Stimulated activated CD8-positive, alpha-beta memory T cell treated with anti-CD3 and anti-CD28 coated beads, Interleukin-12 subunit alpha, Interleukin-12 subunit beta, amount 100 ng/mL, for 1 hour (primary cell): ENCODE data around the gene TSKS.
A peak's percentile ranks its signal among the peaks of the same experiment; 100 is the strongest.
"Not testable (repeated sequence)": the region's sequence is repeated elsewhere in the genome, so short reads cannot be mapped to it uniquely, and the experiment has no call there.

ENCODE experiments used
- DNase-seq: peaks from one replicate; pipeline ENCODE4 v3.0.0-alpha.2; 2020; ENCODE audit warnings: low read depth

The TSKS gene

DNA sequence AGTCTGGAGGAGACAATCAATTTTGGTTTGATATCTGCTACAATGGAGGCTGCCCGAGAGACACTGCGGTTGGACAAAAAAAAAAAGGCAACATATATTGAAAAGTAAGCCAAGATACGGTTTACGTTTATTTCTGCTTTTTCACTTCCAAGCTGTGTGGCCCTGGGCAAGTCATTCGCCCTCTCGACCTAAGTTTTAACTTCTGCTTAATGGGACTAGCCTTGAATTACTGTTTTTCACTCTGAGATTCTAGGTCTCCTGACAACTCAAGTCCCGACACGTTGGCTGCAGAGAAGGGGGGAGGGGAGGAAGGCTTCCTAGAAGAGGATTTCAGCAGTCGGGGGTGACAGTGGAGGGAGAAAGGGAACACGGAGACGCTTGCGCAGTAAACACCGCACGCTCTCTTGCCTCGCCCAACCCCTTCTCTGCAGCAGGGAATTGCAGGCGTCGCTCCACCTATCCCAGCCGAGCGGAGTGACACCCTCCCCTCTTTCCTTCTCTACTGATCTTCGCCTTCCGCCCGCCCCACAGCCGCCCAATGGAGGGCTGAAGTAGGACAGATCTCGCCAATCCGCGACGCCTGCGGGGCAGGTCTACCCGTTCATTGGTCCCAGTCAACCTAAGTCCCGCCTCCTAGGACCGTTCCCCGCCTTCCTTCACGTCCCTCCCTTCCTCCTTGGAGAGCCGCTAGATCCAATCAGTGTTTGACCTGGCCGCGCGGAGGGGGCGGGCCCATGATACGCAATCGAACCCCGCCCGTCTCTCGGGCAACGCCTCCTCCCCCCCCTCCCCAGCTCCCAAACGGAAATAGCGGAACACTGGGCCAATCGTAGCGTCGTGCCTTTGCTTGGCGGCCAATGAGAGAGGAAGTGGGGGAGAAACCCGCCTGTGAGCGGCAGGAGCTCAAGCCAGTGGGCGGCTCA is 3.2 kb upstream of the TSKS start:
- peak; percentile 98 for DNase-seq

DNA sequence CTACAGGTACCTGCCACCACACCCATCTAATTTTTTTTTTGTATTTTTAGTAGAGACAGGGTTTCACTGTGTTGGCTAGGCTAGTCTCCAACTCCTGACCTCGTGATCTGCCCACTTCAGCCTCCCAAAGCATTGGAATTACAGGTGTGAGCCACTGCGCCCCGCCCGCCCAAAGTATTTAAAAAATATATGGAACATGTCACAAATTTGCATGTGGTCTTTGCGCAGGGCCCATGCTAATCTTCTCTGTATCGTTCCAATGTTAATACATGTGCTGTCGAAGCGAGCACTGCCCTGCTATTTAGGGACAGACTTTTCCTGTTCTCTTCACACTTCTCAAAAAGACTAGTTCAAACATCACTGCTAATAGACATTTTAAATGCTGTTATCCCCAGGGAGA is 1.2 kb upstream of the TSKS start:
- no peak for DNase-seq

DNA sequence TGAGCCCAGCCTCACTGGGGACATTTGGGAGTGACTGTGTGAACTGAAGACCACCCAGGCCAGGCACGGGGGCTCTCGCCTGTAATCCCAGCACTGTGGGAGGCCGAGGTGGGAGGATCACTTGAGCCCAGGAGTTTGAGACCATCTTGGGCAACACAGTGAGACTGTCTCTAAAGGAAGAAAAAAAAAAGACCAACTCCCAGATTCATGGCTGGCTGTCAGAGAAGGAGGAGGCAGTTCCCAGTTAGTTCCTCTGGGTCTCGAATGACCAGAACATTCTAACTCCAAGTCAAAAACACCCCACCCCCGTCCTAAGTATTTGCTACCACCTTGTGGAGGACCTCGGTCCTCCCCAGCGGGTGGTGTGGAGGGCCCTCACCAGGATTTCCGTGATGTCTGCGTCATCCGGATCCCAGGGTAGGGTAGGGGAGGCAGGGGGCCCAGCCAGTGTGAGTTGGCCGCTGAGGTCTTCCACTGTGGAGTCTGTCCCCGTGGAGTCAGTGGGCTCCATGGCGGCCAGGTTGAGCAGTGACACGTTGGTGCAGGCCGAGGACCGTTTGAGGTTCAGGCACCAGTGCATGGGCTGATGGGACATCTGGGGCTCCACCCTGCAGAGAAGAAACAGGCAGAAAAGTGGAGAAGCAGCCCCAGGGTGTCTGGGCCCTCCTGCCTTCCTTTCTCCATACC is 1.3 kb downstream of the TSKS start:
- DNase-seq = no peak

DNA sequence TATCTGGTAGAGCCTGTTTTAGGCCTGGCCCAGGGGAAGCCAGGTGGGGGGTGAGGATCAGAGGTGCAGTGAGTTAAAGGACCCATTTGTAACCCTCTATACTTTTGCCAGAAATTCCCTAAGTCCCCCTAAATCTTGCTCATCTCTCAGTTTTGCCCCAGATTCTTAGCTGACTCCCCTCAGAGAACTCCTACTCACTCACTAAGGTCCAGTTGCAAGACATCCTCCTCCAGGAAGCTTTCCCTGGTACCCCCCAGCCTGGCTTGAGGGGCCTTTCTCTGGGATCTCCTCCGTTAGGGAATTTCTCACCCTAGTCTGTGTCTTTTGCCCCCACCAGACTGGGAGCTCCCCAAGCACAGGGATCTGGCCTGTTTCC is 1.9 kb downstream of the TSKS start:
- DNase-seq = no peak

DNA sequence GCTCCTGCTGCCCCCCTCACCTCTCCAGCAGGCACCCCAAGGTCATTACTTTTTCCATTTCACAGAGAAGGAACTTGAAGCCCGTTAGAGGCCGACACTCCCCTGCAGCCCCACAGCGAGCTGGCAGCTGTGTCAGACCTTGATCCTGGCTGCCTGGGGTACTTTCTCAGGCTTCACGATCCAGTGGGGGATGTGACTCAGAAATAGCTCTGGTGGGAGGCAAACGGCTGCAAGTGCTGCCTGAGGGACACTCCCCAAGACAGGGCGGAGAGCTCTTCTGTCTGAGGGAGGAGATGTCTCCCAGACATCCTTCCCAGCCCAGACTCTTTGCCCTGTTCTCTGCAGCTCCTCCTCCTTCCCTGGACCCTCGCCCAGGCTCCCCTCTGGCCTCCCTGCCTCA is 4.8 kb downstream of the TSKS start:
- DNase-seq = no peak

DNA sequence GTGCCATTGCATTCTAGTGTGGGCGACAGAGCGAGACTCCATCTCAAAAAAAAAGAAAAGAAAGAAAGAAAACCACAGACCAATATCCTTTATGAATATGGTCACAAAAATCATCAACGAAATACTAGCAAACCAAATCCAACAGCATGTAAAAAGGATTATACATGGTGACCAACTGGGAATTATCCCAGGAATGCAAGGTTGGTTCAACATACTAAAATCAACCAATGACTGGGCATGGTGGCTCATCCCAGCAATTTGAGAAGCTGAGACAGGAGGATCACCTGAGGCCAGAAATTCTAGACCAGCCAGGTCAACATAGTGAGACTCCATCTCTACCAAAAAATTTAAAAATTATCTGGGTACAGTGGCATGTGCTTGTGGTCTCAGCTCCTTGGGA is 7.2 kb downstream of the TSKS start:
- DNase-seq = no peak

DNA sequence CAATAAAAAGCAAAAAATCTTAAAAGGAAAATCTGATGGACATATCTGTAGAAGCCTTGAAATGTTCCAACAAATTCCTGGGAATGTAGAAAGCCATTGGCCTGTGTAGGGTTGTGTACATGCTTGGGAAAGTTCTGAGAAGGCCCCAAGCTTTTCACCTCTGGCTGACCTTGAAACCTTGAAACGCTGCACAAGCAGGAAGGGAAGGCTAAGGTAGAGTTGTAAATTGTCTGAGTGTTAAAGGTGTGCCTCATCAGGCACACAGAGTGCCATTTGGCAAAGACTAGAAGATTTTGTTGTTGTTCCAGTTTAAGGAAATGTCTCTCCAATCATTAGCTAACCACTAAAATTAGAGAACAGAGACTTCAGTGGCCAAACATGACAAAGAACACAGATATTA is 10.4 kb downstream of the TSKS start:
- DNase-seq = no peak

DNA sequence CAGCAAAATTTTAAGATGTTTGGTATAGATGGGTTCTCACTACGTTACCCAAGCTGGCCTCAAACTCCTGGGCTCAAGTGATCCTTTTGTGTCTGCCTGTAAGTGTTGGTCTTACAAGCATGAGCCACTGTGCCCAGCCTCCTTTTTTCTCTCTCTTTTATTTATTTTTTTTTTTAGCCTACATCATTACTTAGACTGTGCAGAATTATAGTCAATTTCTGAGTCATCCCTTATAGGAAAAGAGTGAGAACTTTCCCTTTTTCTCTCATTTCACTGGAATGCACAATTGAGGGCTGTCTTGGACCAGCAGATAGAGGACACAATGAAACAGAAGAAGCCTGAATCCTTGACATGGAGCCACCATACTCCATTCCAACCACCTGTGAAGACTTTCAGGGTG is 13.3 kb downstream of the TSKS start:
- no peak for DNase-seq

DNA sequence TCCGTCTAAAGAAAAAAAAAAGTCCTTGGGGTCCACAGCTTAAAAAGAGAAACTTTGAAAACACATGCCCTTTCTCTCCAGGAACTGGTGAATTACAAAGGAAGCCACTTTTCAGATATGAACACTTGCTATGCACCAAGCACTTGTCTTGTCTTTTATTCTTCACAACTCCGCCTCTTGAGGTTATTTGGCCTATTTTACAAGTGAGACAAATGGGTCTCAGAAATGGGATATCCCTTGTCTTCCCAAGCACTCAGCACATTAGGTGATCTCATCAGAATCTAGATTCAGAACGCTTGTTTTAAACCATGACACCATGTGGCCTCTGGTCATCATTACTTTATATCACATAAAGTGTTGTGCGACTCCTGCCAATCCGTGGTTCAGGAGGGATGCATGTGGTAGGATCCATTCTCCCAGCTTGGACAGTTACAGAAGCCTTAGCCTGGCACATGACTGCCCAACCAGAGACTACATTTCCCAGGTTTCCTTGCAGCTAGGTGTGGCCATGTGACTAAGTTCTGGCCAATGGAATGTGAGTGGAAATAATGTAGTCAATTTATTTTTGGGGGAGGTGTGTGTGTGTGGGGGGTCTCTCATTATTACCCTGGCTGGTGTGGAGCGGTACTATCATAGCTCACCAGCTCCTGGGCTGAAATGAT is 13.9 kb downstream of the TSKS start:
- DNase-seq = no peak

DNA sequence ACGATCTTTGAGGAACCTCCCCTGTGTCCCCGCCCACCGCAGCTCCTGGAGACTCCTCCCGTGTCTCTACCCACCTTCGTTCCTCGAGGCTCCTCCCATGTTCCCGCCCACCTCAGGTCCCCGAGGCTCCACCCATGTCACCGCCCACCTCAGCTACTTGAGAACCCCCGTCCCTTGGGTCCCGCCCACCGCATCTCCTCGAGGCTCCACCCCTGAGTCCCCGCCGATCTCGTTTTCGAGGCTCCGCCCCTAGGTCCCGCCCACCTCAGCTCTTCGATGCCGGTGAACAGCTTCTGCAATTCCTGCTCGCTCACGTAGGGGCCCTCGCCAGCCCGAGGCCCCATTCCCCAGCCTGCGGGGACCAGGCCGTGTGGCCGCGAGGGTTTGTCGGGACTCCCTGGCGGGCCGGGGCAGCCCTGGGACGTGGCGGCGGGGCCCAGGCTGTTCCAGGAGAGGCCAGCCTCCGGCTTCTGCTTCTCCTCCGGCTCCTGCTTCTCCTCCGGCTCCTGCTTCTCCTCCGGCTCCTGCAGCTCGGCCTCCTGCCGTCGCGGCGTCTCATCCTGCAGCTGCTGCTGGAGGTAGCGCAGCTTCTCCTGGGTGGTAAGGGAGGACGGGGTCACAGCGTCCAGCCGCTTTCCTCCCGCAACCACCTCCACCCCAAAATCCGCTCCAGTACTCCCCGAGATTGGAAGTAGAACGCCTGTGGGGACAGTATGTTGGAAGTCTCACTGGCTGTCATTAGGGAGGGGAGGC is 16.7 kb downstream of the TSKS start:
- no peak for DNase-seq

DNA sequence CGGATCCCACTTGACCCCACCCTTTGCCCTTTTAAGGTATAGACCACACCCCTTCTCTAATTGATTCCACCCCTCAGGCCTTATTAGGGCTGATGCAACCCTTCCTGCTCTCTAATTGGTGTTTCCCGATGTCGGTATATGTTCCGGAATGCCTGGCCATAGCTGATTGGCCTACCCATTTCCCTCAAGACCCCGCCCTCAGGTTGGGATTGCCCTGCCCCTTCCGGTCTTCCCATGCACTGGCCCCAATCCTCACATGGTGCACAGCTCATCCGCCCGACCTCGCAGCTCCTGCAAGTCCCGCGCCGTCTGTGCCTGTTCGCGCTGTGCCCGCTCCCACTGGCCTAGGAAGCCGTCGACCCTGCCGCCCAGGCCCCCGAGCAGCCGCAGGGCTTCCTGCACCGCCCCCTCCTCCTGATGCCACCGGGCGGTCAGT is 18.1 kb downstream of the TSKS start:
- DNase-seq = no peak

DNA sequence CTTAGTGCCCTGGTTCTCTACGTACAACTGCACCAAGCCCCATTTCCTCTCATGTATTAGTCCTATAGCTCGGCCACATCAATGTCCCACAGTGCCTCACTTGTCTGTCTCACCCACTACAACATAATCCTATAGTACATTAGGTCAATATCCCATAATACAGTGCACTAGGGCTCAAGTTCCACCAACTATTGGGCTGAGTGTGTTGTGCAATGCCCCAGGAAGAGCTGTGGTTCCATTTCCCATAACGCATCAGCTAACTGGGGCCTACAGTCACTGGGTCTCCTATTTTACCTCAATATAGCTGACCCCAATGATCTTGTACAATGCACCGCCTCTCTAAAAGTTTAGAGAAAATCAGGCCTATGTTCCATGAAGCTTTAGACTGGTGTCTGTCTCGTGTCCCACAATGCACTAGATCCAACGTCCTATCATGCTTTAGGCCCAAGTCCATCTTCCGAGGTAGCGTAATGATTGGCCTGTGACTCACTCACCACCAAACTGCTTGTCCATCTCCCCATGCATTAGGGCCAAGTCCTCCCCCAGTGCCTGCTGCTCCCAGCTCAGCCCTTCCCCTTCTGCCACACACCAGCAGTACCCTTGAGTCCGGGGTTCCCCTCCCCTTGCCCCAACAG is 21.8 kb downstream of the TSKS start:
- no peak for DNase-seq

DNA sequence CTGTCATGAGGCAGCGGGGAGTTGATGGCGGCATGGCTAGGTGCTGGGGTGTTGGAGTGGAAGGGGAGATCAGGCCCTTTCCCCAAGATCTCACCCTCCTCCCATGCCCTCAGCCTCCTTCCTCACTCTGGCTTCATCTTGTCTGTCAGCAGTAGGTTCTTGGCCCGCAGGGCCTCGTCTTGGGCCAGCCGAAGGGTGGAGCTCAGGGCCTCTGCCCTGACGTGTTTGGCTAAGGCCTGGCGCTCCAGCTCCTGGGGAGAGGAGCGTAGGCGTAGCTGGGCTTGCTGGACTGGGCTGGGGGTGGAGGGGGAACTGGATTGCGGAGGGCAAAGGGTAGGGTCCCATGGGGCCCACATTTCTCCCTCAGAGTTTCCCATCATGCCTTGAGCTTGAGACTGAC is 23.2 kb downstream of the TSKS start:
- no peak for DNase-seq

DNA sequence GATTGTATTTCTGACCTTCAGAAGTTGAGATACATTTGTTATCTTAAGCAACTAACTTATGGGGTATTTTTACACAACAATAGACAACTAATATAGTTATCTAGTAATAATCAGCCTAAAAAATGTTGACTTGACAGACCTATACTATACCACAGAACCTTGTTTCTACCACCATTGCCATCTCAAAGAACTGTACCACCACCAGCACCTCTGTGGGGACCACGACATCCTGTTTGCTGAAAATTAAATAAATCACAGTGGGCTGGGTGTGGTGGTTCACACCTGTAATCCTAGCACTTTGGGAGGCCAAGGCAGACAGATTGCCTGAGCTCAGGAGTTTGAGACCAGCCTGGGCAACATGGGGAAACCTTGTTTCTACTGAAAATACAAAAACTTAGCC is 24.0 kb downstream of the TSKS start:
- no peak for DNase-seq

DNA sequence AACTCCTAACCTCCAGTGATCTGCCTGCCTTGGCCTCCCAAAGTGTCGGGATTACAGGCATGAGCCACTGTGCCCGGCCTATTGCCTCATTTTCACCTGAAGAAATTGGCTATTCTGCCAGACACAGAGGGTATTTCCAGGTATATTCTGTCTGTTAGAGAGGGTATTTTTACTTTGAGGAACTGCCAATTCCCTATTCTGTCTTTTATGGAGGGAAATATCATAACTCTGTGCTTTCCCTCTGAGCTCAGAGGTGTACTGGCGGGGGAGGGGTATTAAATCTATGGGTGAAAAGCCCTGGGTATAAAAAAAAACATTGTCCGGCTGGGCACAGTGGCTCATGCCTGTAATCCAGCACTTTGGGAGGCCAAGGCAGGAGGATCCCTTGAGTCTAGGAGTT is 24.8 kb downstream of the TSKS start:
- no peak for DNase-seq

DNA sequence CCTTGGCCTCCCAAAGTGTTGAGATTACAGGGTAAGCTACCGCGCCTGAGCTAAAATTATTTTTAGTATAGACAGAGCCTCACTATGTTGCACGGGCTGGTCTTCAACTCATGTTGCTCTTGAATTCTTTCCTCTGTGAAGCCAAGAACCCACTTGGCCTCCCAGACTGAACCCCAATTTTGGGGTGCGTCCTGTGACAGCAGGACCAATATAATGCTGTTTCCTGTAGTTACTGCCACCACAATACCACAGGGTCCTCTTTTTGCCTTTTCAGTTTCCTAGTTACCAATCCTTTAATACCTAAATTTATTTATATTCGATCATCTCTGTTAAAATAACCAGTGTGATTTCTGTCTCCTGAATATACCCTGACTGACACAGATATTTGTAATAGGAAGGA is 32.9 kb downstream of the TSKS start:
- DNase-seq = no peak

DNA sequence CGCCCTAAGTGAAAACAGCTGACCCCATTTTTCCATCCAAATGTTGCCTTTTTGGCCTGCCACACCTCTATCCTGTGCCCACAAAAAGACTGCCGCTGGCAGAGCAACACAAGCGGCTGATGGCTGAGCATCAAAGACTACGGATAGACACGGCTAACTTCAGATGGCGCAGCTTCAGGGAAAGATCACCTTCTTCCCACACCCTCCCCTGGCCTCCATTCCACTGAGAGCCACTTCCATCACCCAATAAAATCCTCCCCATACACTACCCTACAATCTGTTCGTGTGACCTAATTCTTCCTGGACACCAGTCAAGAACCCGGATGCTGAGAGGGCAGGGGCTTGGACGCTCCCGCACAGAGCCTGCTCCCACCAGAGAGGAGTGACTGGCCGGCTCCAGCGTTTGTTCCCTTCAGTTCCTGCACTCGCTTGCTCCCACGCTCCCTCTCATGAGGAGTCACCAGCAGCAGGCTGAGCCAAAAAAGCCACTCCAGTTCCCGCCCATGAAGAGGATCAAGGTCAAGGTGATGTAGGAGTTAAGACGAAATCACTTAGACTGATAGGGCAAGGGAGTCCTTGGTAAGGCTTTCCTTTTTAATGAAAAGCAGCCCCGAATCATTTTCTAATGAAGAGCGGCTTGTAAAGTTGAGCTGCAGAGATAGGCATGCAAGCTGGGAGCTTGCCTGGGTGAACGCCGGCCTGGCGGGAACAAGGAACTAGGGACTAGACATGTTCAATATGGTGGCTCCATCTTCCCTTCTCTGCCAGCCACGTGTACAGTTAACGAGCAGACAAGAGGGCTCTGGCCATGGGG is 35.7 kb downstream of the TSKS start:
- DNase-seq = no peak

DNA sequence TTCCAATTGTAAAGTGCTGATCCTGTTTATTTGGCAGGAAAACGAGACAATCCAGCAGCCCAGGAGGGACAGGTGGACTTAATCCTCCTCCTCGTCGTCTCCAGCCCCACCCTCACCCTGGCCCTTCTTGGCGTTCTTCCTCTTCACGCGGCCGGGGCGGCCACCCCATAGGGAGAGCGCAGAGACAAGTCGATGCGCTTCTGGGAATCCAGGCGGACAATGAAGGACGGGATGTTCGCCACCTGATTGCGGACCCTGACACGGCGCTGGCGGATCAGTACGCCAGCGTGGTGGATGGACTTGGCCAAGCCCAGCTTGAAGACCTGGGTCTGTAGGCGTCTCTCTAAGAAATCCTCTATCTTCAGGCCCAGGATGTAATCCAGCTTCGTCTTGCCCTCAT is 43.7 kb downstream of the TSKS start:
- not testable (repeated sequence) for DNase-seq

DNA sequence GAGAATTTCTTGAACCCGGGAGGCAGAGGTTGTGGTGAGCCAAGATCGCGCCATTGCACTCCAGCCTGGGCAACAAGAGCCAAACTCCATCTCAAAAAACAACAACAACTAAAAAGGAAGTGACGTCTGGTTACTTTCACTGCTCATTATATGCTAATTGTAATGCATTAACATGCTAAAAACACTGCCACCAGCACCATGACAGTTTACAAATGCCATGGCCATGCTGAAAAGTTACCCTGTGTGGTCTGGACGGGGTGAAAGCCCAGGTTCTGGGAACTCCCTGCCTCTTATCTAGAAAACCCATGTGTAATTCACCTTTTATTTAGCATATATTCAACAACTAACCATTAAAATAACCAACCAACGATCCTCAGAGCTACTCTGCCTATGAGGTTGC is 44.1 kb downstream of the TSKS start:
- DNase-seq = no peak

DNA sequence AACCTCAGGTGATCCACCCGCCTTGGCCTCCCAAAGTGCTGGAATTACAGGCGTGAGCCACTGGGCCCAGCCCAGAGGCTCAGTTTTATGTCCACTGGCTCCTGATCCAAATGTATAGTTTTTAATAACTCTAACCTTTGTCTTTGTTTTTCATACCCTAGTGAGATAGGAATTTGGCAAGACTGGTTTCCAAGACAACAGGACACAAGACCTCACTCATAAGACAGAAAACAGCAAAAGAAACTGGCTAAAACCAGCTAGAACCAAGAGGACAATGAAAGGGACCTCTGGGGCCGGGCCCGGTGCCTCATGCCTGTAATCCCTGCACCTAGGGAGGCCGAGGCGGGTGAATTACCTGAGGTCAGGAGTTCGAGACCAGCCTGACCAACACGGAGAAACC is 44.6 kb downstream of the TSKS start:
- DNase-seq = no peak

DNA sequence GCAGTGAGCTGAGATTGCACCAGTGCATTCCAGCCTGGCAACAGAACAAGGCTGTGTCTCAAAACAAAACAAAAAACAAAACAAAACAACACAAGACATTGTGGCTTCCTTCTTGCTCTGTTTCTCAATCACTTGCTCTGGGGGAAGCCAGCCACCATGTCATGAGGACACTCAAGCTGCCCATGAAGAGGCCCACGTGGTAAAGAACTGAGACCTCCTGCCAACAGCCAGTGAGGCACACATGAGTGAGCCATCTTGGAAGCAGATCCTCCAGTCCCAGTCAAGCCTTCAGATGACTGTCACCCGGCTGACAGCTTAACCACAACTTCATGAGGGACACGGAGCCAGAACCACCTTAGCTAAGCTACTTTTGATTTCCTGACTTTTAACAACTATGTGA is 47.0 kb downstream of the TSKS start:
- no peak for DNase-seq
